ENCODE measurements around the gene CHST10.
"Not testable (repeated sequence)": the region's sequence is repeated elsewhere in the genome, so short reads cannot be mapped to it uniquely, and the experiment has no call there.

The CHST10 gene, protein sequence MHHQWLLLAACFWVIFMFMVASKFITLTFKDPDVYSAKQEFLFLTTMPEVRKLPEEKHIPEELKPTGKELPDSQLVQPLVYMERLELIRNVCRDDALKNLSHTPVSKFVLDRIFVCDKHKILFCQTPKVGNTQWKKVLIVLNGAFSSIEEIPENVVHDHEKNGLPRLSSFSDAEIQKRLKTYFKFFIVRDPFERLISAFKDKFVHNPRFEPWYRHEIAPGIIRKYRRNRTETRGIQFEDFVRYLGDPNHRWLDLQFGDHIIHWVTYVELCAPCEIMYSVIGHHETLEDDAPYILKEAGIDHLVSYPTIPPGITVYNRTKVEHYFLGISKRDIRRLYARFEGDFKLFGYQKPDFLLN

DNA sequence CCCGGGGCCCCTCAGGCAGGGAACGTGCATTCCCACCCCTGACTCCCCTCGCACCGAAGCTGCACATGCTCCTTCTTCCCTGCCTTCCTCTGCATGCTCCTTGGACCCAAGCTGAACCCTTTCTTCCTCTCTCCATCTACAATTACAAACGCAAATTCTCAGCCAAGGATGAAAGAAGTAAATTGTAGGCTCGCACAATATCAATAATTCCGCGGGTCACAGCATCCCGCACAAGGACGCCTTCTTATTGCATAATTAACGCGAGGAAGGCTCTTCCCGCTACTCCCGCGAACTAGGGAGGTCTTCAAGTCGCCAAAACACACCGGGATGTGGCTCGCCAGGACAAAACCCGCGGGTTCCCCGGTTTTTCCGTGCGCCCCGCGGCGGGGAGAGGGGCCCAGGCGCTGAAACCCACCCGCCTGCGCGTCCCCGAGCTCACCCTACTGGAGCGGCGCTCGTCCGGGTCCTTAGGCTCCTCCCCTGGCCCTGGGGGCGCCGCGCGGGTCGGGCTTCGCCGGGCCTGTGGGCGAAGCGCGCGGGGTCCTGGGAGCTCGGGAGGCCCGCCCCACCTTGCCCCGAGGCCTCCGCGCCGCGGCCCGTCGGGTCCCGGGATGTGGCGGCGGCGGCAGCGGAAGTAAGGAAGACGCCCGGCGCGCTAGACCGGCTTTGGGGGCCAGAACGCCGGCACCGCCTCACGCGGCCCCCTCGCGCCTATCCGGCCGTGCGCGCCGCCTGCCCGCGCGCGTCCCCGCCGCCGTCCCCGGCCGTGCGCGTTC, at the start of gene CHST10:
CHST10 (minus strand) TSS at position 734 of the 776 bp plus-strand sequence. CDS start 10,993 bp downstream, outside the sequence.
- no peak for DNase-seq (ENCODE audit: low read depth)

DNA sequence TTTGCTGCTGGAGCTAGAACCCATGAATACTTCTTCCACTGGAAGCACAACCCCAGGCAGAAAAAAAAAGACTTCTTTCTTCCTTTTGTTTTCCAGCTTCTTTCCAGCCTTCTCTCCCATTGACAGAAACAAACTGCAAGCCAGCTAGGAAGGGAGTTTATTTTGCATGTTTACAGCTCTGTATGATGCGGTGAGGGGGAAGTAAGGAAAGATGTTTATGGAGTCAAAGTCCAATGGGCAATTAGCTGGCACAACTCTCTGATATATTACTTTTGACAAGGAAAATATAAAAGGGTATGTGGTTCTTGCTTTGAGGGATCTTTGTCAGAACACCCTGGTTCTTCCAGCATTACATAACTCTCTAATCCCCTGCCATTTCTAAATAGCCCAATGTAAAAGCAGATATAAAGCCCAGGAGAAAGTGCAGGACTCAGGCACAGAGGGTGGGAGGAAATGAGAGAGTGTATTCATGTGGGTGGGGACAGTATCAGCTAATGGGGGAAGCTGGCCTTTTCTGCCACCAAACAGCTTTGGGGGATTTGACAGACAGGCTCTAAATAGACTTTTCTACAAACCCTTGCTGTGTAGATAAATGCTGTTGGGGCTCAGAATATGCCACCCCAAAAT, 43.5 kb upstream of the CHST10 start:
- DNase-seq (ENCODE audit: low read depth), result no peak

DNA sequence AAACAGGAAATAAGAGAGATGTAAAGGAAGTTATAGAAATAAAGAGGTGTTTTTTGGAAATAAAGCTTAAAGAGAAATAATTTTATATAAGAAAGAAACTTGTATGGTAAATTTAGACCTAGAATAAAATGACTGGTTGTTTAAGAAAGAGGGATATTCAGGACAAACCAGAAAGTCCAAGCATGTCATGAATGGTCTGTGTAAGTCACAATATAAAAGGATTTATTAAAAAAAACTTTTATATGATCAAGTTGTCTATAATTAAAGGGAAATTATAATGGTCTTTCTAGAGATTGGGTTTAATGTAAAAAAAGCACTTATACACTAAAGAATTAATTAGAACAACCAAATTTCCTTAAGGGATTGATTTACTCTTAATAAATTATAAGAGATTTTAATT, 38.9 kb upstream of the CHST10 start:
- DNase-seq (ENCODE audit: low read depth), result not testable (repeated sequence)

DNA sequence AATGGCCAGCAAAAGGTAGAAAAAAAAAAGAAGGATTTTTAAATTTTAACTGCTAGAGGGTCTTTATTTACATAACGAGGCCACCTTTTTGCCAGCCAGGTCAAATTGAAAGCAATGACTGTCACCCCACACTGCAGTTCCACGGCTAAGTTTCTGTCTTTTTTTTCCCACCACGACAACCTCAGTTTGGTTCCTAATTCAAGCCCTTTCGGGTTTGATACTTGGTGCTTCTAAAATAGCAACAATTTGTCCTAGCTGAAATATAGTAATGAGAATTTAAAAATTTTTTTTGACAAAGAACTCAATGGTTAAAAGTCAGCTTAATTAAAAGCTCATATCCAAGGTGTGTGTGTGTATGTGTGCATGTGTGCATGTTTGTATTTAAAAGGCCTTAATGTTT, 36.4 kb upstream of the CHST10 start:
- no peak for DNase-seq (ENCODE audit: low read depth)

DNA sequence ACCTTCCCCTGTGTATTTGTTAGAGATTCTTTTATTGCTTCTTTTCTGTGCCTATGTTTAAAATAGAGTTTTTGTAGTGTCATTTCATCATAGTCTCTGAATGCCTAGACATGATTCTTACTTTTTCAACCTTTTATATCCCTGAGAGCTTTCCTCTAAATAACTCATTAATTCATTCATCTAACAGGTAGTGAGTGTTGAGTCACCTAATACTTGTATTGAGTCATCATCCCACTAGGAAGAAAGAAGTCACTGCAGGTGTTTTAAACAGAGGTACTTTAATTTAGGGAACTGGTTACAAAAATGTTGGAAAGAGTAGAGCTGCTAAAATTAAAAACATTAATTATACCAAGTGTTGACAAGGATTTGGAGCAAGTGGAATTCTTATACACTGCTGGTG, 34.3 kb upstream of the CHST10 start:
- DNase-seq (ENCODE audit: low read depth), result no peak

DNA sequence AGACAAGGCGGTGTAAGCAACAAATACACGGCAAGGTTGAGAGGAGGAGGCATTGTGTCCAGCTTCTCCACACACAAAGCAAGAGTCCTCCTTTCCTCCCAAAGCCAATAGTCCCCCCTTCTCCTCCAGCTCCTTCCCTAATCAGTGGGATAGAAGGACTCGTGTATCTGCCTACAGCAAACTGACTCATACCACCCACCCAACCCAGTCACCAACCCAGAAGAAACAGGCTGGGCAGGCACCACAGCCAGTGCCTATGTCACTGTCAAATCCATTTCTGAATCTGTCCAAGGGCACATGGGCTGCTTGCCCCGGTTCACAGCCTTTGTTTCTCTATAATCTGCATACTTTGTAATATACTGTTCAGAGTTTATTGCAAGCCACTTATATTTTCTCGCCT, 33.6 kb upstream of the CHST10 start:
- no peak for DNase-seq (ENCODE audit: low read depth)

DNA sequence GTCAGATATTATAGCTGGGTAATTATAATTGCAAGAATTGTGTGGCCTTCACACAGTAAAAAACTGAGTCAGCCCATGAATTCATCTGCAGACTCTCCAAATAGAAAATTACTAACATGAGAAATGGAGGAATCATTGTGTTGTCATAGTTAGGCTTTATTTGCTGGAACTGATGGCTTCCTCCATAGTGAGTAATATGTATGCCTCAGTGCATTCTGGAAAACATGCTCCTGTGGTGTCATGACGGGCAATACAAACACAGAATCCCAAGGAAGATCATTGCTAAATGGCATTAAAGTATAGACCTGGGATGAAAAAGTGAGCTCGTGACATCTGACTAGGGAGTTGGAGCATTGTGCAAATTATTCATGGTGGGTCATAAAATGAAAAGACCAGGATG, 29.2 kb upstream of the CHST10 start:
- no peak for DNase-seq (ENCODE audit: low read depth)

DNA sequence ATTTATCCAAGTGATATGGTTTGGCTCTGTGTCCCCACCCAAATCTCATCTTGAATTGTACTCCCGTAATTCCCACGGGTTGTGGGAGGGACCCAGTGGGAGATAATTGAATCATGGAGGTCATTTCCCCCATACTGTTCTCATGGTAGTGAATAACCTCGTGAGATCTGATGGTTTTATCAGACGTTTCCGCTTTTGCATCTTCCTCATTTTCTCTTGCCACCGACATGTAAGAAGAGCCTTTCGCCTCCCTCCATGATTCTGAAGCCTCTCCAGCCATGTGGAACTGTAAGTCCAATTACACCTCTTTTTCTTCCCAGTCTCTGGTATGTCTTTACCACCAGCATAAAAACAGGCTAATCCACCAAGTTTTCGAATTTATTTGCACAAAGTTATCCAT, 20.3 kb upstream of the CHST10 start:
- no peak for DNase-seq (ENCODE audit: low read depth)

DNA sequence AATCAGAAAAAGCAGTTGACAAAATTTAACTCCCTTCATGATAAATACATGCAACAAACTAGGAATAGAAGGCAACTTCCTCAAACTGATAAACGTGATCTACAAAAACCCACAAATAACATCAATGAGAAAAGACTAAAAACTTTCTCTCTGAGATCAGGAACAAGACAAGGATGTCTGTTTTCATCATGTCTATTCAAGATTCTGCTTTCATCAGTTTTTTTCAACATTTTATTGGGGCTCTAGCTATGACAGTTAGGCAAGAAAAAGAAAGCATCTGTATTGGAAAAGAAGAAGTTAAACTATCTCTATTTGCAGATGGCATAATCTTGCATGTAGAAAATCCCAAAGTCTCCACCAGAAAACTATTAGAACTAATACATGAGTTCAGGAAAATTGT, 12.3 kb upstream of the CHST10 start:
- DNase-seq (ENCODE audit: low read depth), result no peak

DNA sequence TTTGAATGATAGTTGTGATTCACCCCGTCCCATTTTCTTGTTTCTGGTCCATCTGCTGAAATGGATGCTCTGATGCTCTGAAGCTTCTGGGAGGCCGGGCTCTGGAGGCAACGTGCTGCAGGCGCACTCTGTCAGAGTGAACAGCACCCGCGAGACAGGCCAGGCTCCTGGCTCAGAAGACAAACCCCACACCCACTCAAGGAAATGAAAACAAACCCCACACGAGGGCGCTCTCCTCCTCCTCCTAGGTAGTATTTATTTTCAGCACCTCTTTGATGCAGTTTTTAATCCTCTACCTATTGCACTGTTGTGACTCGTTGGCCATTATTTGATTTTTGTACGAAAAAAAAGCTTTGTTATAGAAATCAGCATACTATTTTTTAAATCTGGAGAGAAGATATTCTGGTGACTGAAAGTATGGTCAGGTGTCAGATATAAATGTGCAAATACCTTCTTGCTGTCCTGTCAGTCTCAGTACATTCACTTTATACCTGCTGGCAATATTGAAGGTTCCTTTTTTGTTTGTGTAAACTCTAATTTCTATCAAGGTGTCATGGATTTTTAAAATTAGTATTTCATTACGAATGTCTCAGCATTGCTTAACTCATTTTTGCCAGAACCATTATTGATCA, 10.3 kb upstream of the CHST10 start:
- no peak for DNase-seq (ENCODE audit: low read depth)

DNA sequence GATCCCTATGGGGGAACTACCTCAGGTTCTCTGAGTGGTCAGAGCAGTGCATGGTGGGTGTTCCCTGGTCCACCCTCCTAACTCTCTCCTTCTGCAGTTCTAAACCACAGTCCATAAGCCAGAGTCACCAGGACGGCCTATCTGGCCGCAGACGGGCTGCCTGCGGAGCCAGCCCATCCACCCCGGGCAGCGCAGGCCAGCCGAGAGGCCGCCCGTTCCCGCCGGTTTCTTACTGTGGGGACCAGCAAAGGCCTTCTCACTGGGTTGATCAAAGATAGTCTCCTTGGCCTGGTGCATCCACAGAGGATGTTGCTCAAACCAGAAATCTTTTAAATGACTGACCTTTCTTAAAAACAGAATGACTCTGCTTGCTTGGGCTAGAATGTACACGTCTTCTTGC, 9.6 kb upstream of the CHST10 start:
- DNase-seq (ENCODE audit: low read depth), result no peak

DNA sequence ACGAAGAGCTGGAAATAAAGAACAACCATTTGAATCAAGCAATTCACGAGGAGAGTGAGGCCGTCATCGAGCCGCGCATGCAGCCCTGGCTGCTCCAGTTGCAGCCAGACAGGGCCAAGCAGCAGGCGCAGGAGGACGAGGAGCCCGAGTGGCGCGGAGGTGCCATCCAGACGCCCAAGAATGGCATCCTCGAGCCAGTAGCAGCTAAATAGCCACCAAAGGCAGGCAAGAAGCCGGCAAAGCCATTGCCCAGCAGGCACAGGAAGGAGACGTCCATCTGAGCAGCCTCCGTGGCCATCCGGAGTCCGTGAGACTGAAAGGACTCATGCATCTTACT, 8.9 kb upstream of the CHST10 start:
- DNase-seq (ENCODE audit: low read depth), result no peak

DNA sequence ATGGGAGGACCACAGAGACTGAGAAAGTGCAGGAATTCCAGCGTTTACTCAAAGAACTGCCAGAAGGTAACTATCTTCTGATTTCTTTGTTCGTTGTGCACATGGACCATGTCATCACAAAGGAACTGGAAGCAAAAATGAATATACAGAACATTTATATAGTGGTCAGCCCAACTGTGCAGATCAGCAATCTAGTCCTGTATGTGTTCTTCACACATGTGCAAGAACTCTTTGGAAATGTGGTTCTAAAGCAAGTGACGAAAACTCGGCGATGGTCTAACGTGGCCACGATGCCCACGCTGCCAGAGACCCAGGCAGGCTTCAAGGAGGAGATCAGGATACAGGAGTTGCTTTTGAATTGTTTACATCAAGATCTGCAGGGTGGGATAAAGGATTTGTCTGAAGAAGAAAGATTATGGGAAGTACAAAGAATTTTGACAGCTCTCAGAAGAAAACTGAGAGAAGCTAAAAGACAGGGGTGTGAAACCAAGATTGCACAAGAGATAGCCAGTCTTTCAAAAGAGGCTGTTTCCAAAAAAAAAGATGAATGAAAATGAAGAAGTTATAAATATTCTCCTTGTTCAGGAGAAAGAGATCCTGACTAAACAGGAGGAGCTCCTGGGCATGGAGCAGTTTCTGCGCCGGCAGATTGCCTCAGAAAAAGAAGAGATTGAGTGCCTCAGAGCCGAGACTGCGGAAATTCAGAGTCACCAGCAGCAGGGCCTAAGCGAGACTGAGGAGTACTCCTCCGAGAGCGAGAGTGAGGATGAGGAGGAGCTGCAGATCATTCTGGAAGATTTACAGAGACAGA, 8.3 kb upstream of the CHST10 start:
- DNase-seq (ENCODE audit: low read depth), result no peak

DNA sequence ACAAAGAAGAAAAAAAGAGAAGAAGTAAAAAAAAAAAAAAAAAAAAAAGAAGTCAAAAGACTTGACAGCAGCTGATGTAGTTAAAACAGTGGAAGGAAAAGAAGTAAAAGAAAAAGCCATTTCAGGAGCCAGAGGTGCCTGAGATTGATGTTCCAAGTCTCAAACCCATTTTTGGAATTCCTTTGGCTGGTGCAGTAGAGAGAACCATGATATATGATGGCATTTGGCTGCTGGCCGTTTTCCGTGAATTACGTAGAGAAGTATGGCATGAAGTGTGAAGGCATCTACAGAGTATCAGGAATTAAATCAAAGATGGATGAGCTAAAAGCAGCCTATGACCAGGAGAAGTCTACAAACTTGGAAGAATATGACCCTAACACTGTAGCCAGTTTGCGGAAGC, 7.6 kb upstream of the CHST10 start:
- no peak for DNase-seq (ENCODE audit: low read depth)

DNA sequence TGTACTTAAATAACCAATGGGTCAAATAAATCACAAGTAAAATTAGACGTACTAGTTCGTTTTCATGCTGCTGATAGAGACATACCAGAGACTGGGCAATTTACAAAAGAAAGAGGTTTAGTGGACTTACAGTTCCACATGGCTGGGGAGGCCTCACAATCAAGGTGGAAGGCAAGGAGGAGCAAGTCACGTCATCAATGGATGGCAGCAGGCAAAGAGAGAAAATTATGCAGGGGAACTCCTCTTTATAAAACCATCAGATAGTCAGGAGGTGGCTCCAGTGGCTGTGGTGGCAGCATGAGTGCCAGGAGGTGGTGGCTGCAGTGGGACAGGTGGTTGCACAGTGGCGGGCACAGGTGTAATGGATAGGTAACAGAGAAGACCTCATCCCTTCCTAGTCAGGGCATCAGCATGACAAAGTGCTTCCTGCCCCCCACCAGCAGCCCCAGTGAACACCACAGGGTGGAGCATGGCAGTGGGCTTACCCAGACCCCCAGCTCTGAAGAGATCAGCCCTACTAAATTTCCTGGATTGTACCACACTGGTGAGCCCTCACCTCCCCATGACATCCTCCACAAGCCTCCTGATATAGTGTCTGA, 6.9 kb upstream of the CHST10 start:
- no peak for DNase-seq (ENCODE audit: low read depth)

DNA sequence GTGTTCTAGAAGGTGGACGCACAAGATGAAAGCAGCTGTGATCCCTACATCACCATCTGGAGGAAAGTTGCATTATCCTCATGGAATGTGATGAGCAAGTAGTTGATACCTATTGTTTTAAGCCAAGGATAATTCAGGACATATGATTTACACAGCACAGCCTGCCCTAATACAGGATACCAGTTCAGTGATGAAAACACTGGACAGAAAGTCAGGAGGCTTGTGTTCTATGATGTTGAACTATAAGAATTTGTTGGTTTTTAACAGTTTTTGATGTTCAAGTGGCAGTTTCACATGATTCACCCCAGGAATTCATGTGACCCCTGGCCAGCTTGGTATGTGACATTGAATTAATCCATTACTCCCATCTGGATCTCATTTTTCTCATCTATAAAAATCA, 6.2 kb upstream of the CHST10 start:
- no peak for DNase-seq (ENCODE audit: low read depth)

DNA sequence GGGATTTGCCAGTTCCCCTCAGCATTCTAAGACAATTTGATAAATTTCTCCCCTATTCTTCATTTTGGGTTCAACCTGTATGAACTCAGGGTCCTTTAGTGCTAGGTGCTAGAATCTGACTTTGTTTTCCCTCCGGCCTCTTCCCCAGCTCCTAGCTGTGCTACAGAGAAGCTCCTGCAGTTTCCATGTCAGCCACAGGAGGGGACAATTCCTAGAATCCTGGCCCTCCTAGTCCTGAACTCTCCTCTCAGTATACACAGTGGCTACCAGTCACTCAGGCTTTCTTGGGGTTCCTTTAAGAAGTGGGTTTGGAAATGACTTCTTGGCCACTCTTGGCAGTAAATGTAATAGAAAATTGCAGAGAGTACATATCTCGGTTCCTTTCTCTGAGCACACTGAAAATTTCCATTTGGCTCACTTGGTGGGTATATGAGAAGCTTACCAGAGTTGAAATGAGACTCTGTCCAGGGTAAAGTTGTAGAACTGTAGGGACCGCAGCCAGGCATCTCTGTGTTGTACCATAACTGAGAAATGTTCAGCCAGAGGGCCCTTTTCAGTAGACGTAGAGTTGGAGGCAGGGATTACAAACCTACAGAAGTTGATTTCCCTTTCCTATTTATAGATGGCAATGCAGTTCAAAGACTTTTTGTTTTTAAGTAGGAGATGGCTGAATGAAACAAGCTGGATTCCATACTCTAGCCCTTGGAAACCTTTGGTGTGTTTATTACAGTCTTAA, 5.0 kb upstream of the CHST10 start:
- no peak for DNase-seq (ENCODE audit: low read depth)

DNA sequence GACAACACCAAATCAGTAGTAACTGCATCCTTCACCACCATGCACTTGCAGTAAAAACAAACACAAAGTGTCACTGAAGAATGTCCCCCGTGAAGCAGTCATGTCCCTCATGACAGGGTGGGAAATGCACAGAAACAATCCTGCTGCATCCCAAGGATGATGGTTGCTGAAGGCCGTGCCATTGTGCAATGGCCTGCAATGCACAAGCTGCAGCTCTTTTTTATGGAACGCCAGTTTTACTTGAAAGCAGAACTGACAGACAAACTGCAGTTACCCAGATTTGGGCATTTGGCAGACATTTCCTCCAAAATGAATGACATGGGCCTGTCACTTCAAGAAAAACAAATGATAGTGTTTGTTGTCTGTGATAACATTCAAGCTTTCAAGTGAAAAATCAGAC, 2.4 kb upstream of the CHST10 start:
- DNase-seq (ENCODE audit: low read depth), result no peak

DNA sequence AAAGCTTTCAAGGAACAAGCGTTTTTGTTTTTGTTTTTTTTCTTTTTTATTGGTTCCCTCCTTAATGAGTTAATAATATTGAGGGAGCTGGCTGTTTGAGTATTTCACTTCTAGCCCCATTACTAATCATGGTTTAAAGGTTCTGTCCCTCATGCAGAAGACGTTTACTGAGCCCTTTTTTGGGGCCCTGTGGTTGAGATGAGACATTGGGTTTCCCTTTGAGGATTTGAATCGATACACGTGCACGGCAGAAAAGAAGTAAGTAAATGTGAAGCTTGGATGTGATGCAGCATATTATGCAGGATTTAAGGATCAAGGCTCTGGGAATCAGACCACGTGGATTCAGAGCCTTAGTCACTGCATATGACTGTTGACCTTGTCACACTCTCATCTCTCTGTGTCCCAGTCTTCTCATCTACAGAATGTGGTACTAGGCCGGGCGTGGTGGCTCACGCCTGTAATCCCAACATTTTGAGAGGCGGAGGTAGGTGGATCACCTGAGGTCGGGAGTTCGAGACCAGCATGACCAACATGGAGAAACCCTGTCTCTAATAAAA, 1.0 kb upstream of the CHST10 start:
- DNase-seq (ENCODE audit: low read depth), result no peak

DNA sequence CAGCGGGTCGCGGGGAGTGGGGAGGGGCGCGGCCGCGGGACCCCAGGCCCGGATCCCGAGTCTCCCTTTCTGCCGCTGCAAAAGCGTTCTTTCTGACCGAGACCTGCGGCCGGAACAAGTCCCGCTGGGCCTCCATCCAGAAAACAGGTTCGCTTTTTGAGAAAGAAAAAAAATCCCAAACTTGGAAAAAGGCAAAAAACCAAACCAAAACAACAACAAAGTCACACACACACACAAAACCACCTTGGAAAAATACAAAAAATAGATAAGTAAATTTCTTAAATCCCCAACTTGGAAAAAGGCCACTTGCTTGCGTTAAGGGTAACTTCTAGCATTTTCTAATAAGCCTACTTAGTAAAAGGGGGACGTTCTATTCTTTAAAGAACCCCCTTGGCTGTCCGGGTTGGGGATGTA, 250 bp upstream of the CHST10 start:
- DNase-seq (ENCODE audit: low read depth), result no peak

All from GM04503 (cell line).